Skeletal muscle cell (primary cell): ENCODE results near the gene TOMM40L.

Experiments
- DNase-seq: peaks from one replicate; pipeline ENCODE4 v3.0.0-alpha.2; 2010; ENCODE audit warnings: low read depth
- H3K4me3 ChIP-seq: 2 replicates; pipeline ENCODE4 v1.5.1; 2011; ENCODE audit warnings: low read depth, mild to moderate bottlenecking, control low read depth, low read length, moderate library complexity

Gene TOMM40L

DNA sequence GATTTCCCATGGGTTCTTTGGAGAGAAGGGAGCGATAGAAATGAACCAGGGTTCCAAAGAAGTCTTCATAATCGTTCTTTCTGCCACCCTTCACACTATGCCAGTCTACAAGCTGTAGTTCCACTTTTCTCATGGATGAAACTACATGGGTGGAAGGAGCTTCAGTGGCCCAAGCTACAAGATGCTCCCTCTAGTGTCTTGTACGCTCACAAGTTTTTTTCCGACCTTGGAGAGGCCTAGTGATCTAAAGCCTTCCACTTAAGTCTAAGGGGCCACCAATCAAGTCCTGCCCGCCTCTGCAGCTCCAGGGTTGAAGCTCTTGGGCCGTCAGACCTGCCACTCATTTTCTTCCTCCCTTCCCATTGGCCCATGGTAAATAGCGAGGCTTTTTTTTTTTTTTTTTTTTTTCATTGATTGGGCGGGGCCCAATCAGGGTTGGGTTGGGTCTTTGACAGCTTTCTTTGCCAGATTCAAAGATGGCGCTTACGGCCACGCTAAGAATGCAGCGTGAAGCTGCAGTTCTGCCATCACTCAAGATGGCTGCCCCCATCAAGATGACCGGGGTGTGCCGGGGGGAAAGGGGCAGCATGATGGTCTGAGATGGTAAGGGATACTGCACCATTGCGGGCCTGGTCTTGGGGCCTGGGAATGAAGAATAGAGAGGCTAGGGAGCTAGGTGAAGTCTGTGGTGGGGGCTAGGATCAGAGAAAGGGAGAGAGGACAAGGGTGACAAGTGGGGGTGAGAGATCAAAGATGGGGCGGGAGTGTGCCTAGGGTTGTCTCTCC is at the start of gene TOMM40L:
Gene TOMM40L, plus strand, starts transcription at position 527 of the 786 bp plus-strand sequence. CDS start 430 bp downstream, outside the sequence.
- H3K4me3 ChIP-seq: peak within 1 kb of the TSS; percentile 66
- peak; percentile 99 for DNase-seq

DNA sequence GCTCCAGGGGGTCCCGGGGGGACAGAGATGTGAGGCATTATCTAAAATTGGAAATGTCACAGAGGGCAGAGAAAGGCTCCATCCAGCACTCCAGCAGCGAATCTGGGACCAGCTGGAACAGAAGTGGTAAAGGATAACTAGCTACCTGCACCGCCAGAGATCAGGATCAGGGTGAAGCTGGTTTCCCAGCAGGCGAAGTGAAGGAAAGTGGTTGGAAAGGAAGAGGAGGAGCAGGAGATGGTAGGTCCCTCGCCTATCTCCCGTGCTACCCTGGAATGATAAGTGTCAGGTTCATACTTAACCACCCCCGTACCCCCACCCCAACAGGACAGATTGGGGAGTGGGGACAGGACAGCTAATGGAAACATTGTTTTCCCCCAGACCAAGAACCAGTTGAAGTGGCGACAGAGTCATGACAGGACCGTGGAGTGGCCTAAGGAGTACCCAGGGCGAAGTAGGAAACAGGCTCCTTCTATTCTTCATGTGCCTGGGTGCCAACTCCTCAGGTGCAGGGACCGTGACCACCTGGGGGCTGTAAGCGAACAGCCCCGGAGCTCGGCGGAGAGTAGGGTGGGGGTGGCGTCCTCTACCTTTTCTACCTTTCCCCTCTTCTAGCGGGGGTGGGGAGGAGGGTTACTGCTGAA is 49.3 kb upstream of the TOMM40L start:
- no peak for DNase-seq

DNA sequence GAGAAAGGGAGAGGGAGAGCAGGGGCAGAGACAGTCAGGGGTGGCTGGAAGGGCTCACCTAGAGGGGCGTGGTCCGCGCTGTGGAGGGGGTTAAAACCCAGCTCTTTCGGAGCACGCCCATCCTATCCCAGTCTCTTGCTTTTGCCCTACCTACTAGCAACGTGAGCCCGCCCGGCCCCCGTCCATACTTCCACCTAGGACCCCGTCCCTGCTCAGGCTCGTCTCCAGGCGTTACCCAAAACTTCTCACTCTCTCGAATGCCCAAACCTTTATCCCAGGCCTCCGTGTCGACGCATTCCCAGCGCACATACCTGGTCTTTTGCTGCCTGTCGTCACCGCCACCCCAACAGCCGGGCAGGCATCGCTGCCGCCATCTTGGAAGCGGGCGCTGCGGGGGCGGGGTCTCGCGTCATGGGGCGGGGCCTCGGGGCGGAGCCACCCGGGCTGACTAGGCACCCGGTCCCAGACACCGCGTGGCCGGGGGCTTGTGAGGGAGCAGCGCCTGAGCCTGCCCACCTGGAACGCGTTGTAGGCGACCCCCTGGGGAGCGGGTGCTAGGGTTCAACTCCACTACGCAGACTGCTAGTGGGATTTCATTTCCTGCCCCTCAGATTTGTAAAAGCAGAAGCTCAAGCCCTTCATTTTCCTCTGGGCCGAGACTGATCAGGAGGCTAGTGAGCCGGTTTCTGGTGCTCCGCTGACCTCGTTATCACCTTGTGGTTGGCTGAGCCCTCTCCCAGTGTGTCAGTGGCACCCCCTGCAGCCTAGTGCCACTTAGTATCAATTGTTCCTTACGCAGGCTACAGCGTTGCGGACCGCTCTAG is 48.5 kb upstream of the TOMM40L start, which contains the start of gene B4GALT3:
Gene B4GALT3, minus strand, starts transcription at position 396 of the 824 bp plus-strand sequence. CDS start 1,447 bp downstream, outside the sequence.
- DNase-seq: peak; percentile 41

More for the DNA sequence above, 49.3 kb upstream of the TOMM40L start:
- peak overlapping the region; percentile 89 for H3K4me3 ChIP-seq

DNA sequence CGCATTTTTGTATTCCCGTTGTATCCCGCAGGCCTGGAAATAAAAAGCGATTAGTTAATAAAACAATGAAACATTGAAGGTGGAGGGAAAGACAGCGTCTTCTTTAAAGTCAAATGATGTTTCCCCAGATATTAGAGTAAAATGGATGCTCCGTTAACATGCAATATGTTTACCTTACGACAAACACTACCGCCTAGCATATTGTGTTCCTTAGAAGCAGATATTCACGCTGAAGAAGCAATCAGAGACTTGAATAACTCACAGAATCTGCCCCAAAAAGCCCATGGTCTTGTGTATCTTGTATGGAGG is 48.0 kb upstream of the TOMM40L start:
- DNase-seq: no peak
- peak overlapping the region; percentile 89 for H3K4me3 ChIP-seq

More for the DNA sequence above, 48.5 kb upstream of the TOMM40L start, which contains the start of gene B4GALT3:
- peak within 1 kb of the TSS; percentile 89 for H3K4me3 ChIP-seq

GRCh38 chr1:161179698-161180097 is 46.2 kb upstream of the TOMM40L start:
- no peak overlapping the region for H3K4me3 ChIP-seq
- no peak for DNase-seq

- no peak overlapping the region for H3K4me3 ChIP-seq
- no peak for DNase-seq
Observed at GRCh38 chr1:161180639-161181038, 45.2 kb upstream of the TOMM40L start.

DNA sequence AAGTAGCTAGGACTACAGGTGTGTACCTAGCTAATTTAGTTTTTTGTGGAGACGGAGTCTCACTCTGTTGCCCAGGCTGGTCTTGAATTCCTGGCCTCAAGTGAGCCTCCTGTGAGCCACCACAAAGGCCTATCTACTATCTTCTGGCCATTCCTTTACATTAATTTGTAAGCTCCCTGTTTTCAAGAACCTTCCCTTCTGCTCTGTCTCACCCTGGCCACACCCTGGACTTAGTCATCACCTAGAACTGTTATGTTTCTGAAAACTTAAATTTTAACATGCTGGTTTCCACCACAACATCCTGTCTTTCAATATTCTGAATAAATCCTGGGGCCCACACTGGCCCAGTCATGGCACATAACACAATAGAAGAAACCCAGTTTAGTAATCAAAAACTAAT is 43.6 kb upstream of the TOMM40L start:
- no peak for DNase-seq
- H3K4me3 ChIP-seq: no peak overlapping the region

- no peak overlapping the region for H3K4me3 ChIP-seq
- DNase-seq: peak; percentile 54
Observed at GRCh38 chr1:161185282-161185682, 40.6 kb upstream of the TOMM40L start.

DNA sequence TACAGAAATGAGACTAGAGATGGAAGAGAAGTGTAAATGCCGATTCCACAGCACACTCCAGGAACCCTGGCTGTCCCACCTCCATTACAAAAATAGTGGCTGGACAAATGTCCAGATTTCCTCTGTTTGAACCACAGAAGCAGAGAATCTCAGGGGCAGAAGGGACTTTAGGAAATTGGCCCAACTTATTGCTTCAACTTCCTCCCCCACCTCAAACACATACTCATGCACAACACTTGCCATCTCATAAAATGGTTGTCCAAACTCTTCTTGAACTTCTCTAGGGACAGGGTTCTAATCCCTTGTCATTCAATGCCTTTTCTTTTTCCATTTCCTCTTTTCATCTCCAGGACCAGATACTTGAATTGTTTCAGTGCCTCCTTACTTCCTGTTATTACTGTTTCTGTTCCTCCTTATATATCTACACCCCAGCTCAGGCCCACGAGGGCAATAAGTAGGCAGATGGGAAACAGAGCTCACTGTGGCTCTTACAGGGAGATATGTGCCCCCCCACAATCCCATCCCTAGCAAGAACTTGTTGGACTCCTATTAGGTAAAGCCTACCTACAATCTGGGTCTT is 40.0 kb upstream of the TOMM40L start:
- DNase-seq: no peak
- H3K4me3 ChIP-seq: no peak overlapping the region

DNA sequence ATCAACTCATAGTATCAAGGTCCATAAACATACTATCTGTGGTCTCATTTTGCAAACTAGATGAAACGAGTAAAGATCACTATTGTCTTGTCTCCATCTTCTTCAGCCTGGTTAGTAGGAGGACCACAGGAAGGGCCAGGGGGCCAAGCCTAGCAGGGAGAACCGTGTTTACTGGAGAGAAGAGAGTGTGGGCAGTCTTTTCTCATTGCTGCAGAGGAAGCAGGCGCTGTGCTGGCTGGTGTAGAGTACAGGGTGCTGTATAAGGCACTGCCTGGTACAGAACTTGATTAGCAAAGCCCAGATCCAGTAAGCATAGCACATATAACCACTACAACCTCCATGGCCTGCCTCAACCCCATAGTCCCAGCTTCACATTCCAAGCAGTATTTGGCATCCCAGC is 38.5 kb upstream of the TOMM40L start:
- H3K4me3 ChIP-seq: no peak overlapping the region
- DNase-seq: no peak

- no peak for DNase-seq
Observed at GRCh38 chr1:161188381-161188780, 37.5 kb upstream of the TOMM40L start.

GRCh38 chr1:161189036-161189435 is 36.8 kb upstream of the TOMM40L start:
- no peak overlapping the region for H3K4me3 ChIP-seq
- no peak for DNase-seq

More at GRCh38 chr1:161188381-161188780, 37.5 kb upstream of the TOMM40L start:
- H3K4me3 ChIP-seq: no peak overlapping the region

DNA sequence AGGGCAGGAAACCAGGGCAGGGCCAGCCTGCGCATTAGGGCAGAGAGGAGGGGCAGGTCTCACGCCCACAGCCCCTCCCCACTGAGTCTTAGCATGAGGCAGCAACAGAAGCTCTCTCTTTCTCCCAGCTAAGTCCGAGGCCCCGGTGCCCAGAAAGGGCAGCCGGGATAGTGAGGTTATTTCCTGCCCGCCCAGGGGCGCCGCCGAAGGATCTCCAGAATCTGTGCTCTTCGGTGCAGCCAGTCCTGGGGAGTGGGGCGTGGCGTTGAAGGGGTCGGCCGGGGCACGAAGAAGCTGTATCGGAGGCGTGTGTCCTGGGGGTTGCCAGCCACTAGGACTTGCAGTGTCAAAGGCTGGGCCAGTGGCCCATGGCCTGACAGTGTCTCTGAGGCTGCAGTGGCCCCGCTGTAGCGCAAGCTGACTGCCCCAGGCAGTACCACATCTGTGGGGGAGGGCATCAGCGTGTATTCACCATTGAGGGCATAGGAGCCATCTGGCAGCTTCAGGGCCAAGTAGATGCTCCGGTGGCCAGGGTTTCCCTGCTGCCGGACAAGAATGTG is 34.8 kb upstream of the TOMM40L start:
- no peak overlapping the region for H3K4me3 ChIP-seq
- no peak for DNase-seq

DNA sequence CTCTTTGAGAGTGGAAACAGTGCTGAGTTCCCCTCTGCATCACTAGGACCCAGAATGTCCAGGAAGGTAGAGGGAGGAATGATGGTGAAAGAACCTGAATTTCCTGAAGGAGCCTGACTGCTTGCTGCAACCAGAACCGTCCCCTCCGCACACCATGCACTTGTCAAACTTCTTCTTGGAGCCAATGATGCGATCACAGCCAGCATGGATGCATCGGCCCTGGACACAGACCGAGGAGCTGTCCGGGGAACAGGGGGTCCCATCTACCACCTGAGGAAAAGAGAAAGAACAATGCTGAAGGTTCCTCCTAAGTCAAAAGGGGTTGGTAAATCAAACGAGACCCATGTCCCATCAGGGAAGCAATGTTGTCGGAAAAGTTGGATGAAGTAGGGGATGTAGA is 33.9 kb upstream of the TOMM40L start:
- no peak for DNase-seq
- no peak overlapping the region for H3K4me3 ChIP-seq

GRCh38 chr1:161192476-161193465 is 33.1 kb upstream of the TOMM40L start:
- no peak overlapping the region for H3K4me3 ChIP-seq
- no peak for DNase-seq

- no peak overlapping the region for H3K4me3 ChIP-seq
- no peak for DNase-seq
Observed at GRCh38 chr1:161193561-161194235, 32.2 kb upstream of the TOMM40L start.

DNA sequence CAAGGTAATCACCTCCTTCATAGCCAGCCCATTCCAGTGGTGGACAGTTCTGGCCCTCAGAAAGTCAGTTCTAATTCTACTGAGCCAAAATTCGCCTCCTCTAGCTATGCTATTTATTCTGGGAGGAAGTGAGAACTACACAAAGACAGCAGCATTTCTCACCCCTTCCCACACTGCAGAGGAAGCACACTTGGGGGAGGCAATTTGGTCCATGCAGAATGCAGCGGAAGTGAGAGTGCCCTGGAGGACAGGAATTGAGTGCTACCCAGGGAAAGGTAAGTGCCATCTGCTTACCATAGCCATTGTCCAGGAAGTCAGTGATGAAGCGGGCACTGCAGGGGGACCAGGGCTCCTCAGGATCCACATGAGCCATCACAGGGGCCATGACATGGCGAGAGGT is 30.7 kb upstream of the TOMM40L start:
- no peak overlapping the region for H3K4me3 ChIP-seq
- DNase-seq: no peak

GRCh38 chr1:161196111-161196510 is 29.7 kb upstream of the TOMM40L start:
- DNase-seq: no peak
- H3K4me3 ChIP-seq: no peak overlapping the region
